LoVo (cell line): ENCODE results near the gene EBI3.
"Not testable (repeated sequence)": the region's sequence is repeated elsewhere in the genome, so short reads cannot be mapped to it uniquely, and the experiment has no call there.

Experiments
- DNase-seq: peaks from one replicate; pipeline ENCODE4 v3.0.0-alpha.2; 2016; ENCODE audit warnings: low spot score

The EBI3 gene

DNA sequence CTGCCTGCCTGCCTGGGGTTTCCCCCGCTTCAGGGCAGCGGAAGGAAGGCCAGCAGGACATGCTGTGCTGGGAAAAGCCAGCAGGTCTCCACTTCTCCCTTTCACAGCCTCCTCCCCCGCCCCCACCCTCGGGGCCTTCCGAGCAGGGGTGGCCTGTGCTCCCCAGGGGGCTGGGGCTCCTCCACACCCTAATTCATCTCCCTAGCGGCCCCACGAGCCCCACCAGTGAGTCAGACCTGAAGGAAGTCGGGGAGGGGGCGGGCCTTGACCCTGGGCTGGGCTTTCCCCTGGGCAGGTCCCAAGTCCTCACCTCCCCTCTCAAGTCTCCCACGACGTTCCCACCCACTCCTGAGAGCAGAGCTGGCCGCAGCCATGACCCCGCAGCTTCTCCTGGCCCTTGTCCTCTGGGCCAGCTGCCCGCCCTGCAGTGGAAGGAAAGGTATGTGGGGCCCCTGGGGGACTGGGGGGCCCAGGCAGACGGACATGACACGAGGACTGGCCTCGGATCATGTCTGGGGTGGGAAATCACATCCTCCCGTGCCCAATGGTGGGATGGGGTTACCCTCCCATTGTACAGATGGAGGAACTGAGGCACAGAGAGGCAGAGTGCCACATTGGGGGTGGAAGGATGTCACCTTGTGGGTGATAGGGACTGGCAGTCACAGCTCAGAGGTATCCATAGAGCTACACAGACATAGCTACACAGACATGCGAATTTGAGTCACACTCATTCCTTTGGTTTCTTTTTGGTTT, at the start of gene EBI3:
TSS of gene EBI3 (plus strand) at position 345 of the 753 bp plus-strand sequence. CDS start at position 373, 28 bp downstream.
- no peak for DNase-seq

DNA sequence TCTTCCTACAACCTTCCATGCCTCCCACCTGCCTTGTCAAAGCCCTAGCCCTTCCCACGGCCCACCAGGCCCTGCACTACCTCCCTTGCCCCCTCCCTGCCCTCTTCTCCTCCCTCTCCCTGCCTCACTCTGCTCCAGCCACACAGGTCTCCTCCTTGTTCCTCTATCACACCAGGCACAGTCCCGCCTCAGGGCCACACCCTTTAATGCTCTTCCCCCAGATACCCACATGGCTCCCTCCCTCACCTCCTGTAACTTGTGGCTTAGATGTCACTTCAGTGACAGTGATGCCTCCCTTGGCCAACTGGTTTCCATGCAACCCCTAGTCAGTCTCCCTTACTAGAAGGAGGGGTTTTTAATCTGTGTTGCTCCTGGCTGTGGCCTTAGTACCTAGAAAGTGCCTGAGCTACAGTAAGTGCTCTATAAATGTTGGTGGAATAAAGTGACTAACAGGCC, 48.2 kb upstream of the EBI3 start:
- no peak for DNase-seq

DNA sequence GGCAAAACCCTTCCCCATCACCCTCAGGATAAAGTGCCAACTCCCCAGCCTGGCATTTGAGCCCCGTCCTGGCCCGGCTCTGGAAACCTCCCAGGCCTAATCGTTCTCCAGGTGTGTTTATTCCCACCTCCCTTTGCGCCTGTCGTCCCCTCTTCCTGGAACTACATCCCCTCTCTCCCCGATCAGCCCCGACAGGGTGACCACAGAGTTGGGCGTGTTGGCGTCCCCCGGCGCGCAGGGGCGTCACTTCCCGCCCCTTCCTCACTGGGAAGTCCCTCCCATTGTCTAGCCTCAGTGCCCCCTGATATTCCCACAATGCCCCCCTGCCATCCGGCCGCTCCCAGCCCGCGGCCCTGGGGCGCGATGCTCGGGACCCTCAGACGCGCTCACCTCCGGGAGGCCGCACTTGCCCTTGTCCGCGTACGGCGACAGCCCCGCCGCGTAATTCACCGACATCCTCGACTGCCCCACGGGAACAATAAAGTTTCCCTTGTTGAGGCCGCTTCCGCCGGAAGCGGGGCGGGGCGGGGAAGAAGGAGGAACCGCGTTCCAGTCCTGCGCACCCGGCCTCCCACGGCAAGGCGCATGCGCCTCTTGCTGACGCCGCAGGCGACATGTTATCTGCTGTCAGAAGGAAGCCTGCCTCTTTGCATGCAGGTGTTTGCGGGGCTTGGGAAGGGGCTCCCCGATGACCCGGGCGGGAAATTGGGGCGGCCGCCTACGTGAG, 47.1 kb upstream of the EBI3 start, which contains the start of the genes ANKRD24 and SIRT6:
TSS of gene ANKRD24 (plus strand) at position 606 of the 727 bp plus-strand sequence. CDS start 3,737 bp downstream, outside the sequence.
TSS of gene SIRT6 (minus strand) at position 480 of the 727 bp plus-strand sequence. CDS start at position 456, 24 bp downstream.
- peak; percentile 95 for DNase-seq

DNA sequence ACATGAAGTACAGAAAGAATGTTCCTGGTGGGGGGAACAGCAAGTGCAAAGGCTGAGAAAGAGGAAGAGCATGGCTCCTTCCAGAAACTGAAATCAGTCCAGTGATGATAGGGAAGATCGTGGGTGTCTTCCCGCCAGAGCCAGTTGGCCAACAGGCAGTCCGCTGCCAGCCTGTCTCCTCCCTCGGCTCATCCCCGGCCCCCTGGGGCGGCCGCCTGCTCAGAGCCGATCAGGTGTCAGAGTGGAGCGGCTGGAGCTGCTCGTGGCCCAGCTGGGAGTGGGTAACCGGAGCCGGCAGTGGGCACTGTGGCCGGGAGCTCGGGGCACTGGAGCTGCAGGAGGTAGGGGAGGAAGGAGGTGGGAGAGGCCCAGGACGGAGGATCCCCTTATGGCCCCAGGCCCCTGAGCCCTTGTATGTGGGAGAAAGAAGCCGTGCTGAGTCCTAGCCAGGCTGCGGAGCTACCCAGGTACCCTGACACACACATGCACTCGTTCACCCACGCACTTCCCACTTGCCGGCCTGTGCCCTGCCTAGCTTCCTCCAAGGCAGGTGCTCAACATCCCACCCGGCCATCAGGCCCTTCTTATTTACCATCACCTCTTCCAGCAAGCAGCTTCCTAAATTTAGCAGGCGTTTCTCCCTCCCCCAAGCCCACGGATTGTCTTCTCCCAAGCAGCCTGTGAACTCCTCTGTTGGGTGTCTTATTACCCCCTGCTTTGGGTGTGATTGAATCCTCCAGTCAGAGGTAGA, 45.2 kb upstream of the EBI3 start:
- no peak for DNase-seq

DNA sequence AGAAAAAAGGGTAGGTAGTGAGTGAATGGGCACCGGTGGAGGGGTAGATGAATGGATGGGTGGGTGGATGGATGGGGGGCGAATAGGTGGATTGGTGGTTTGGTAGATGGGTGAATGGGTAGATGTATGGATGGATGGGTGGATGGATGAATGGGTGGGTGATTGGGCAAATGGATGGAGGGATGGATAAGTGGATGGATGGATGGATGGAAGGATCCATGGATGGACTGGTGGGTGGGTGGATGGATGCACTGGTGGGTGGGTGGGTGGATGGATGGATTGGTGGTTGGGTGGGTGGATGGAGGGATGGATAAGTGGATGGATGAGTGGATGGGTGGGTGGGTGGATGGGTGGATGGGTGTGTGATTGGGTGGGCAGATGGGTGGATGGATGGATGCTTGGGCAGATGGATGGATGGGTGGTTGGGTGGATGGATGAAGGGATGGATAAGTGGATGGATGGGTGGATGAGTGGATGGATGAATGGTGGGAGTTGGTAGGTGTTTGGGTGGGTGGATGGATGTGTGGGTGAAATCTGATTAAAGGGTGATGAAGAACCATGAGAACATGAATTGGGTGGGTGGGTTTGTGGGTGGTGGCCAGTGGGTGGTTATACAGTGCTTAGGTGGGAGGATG, 44.5 kb upstream of the EBI3 start:
- DNase-seq, result no peak

DNA sequence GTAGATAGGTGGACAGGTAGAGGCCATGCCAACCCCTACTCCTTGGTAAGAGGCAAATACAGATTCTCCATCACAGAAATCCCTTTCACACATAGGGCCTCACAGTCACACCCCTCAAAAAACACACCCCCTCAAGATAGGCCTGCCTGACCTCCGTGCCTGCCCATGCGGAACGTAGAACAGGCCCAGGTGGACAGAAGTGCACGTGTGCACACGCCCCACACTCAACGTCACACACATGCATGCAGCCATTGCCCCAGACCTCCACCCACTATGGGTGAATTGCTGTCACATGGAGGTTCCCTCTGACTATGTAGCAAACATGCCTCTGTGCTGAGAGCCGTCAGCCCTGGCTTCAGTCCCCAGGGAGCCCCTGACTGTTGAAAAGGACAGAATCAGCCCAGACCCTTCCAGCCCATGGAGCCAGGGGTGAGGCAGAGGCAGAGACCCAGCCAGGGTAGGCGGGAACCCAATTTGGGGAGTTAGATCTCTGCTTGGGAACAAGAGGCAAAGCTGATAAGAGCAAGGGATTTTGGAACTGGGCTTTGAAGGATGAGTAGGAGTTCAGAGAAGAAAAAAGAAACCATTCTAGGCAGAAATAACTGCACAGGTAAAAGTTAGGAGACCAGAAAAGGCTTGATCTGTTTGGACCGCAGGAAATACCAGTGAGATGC, 43.8 kb upstream of the EBI3 start:
- no peak for DNase-seq

DNA sequence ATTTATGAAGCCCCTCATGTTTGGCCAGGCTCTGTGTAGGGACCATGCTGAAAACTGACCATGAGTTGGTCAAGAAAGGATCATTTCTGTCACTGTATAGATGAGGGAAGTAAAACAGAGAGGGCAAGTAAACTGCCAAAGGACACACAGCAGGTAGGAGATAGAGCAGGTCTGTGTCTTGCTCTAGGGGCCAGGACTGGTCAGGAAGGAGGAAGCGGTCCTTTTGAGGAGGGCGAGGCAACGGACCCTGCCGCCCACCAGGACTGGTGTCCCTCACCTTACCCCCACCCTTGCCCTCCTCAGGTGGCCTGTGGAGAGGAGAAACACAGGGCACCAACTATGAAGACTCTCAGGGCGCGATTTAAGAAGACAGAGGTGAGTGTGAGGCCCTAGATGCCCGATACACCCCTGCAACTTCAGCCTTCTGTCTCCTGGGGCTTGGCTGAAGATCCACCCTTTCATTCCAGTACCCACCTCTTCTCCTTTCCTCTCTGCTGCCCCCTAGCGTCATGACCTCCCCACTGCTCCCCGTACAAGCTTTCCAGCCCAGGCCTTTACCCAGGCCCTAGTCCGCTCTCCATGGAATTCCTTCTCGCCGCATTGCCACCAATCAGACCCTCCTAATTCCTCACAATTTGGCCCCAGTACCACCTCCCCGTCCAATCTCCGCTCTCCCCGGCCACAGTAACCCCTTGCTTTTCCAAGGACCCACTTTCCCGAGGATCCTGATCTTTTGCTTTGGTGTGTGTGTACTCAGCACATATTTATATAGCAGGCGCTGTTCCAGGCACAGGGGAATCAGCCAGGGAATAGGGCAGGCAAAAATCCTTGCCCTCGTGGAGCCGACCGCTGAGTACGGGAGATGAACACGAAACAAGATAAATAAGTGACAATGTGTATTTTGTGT, 43.0 kb upstream of the EBI3 start:
- peak; percentile 68 for DNase-seq

DNA sequence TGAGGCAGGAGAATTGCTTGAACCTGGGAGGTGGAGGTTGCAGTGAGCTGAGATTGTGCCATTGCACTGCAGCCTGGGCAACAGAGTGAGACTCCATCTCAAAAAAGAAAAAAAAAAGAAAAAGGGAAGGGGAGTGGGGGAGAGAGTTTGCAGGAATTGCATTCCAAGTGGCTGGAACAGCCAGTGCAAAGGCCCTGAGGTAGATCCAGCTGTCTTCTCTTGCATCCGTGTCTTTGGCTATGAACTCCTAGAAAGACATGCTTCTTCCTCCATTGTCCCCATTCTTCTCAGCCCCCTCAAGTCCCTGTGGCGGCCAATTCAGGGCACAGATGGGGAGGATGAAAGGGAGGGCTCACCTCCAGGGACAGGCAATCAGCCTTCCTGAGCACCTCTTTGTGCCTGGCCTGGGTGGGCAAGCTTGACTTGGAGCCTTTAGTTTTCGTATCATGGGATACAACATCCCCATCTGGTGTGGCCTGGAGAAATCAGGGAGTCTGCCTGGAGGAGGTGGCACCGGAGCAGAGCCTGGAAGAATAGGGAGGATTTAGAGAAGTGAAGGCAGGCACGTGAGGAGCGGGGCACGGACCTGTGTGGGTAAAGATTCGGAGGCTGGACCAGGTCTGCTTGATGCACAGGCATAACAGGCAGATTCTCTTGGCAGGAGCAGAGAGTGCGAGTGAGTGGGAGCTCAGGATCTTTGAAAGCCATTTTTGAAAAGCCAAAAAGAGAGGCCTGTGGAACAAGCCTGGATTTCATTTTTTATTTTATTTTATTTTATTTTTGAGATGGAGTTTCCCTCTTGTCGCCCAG, 41.8 kb upstream of the EBI3 start:
- DNase-seq, result no peak

DNA sequence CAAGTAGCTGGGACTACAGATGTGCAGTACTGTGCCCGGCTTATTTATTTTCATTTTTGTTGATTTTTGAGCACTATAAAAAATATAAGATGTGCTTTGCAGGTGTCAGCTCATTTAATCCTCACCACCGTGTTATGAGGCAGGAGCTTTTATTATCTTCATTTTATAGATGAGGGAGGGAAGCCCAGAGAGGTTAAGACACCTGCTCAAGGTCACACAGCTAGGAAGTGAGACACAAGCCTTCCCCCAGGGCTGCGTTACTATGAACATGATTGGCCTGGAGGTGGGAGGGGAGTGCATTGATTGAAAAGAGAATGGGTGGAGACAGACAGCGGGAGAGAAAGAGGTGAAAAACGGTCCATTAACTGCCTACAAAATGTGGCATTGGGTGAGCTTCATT, 39.7 kb upstream of the EBI3 start:
- no peak for DNase-seq

DNA sequence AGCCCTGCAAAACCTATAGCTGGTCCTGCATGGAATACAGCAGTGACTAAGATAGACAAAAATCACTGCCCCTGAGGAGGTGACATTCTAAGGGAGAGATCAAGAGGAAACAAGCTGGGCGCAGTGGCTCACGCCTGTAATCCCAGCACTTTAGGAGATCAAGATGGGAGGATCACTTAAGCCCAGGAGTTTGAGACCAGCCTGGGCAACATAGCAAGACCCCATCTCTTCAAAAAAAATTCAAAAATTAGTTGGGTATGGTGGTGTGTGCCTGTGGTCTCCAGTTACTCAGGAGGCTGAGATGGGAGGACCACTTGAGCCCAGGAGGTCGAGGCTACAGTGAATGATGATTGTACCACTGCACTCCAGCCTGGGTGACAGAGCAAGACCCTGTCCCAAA, 36.8 kb upstream of the EBI3 start:
- not testable (repeated sequence) for DNase-seq

DNA sequence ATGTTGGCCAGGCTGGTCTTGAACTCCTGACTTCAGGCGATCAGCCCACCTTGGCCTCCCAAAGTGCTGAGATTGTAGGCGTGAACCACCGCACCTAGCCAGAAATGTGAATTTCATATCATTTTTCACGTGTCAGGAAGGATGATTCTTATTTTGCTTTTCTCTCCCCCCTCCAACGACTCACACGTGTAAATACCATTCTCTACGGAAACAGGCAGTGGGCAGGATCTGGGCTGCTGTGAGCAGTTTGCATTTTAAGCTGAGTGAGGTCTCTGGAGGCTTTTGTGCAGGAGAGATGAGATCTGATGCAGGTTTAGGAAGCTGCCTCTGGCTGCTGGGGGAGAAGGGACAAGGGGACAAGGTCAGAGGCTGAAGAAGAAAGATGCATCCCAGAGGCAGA, 35.0 kb upstream of the EBI3 start:
- no peak for DNase-seq

DNA sequence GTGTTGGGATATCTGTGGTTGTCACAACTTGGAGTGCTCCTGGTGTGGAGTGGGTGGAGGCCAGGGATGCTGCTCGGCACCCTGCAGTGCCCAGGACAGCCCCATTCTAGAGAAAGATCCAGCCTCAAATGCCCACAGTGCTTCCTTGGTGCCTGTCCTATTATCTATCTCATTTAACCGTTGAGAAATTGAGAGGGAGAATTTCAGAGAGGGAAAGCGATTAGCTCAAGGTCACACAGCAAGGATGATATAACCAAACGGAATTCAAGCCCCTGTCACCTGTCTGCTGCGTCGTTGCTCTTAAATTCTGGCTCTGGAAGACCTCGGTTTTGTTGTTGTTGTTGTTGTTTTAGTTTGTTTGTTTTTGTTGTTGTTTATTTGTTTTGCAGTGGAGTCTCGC, 33.3 kb upstream of the EBI3 start:
- no peak for DNase-seq

DNA sequence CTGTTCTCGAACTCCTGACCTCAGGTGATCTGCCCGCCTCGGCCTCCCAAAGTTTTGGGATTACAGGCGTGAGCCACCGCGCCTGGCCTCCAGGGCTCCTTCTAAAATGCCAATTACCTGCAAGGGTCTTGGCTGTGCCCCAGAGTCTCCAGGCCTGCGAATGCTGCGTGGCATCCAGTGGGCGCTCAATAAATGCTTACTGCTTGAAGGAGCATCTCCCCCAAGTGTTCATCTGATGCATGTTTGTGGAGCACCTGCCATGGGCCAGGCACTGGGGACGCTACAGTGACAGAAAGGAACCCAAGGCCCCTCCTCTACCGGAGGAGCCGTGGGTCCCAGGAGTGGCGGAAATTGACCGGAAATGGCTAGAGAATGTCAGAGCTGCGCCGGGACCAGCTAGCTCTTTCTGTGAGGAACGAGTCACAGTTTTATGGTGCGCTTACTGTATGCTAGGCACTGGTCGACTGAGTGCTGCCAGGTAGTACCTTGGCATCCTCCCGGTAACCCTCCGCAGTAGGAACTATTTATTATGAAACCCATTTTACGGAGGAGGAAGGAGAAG, 32.7 kb upstream of the EBI3 start:
- no peak for DNase-seq

DNA sequence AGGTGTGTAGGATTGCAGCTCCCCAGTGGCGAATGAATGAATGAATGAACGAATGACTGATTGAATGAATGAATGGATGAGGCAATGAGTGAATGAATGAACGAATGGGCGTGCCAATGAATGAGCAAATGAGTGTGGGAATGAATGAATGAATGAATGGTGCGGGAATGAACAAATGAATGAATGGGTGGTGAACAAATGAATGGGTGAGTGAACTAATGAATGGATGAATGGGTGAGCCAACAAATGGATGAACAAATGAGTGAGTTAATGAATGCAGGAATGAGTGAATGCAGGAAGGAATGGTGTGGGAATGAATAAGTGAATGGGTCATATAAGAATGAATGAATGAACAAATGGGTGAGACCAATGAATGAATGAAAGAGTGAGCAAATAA, 32.1 kb upstream of the EBI3 start:
- no peak for DNase-seq

DNA sequence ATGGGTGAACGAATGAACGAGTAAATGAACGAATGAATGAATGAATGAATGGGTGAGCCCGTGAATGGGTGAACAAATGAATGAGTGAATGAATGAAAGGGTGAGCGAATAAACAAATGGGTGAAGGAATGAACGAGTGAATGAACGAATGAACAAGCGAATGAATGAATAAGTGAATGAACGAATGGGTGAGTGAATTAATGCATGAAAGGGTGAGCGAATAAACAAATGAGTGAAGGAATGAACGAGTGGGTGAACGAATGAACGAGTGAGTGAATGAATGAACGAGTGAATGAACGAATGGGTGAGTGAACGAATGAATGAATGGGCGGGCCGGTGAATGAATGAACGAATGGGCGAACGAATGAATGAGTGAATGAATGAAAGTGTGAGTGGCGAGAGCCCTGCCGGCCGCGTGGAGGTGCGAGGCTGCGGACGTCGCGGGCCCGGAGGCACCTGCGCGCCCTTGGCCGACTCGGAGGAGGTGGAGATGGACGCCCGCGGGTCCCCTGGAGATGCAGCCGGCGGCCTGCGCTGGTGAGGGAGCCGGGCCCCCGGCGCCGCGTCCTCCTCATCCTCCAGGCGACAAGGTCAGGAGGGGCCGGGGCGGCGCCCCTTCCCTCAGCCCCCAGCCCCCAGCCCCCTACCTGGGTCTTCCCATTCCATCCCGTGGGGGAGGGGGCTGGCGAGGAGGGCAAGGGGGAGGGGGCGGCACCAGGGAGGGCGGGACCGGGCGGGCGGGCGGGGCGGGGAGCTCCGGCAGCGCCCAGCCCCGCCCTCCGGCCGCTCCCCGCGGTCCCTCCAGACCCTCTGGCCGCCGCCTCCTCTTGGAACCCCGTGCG, 31.5 kb upstream of the EBI3 start:
- no peak for DNase-seq

DNA sequence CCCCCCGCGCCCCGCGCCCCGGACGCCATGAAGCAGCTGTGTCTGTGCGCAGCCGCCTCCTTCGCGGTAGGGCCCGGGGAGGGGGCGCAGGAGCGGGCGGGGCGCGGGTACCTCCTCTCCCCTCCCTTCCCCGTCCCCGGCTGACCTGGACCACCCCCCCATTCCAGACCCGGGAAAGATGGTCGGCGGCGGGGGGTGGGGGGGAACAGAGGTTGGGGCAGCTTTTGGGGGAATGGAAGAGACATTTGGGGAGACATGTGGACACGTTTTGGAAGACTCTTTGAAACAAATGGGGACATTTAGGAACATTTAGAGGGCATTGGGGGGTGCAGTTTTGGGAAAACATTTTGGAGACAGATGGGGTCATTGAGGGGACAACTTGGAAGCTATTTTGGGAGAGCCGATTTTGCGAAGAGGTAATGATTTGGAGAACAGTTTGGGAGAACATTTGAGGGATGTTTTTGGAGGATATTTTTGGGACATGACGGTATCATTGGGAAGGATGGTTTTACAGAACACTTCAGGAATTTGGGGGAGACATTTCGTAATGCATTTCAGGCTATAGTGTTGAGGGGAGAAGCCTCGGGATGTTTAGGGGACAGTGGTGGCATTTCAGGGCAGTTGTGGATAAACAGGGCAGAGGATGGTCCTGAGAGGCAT, 30.7 kb upstream of the EBI3 start:
- DNase-seq, result no peak

DNA sequence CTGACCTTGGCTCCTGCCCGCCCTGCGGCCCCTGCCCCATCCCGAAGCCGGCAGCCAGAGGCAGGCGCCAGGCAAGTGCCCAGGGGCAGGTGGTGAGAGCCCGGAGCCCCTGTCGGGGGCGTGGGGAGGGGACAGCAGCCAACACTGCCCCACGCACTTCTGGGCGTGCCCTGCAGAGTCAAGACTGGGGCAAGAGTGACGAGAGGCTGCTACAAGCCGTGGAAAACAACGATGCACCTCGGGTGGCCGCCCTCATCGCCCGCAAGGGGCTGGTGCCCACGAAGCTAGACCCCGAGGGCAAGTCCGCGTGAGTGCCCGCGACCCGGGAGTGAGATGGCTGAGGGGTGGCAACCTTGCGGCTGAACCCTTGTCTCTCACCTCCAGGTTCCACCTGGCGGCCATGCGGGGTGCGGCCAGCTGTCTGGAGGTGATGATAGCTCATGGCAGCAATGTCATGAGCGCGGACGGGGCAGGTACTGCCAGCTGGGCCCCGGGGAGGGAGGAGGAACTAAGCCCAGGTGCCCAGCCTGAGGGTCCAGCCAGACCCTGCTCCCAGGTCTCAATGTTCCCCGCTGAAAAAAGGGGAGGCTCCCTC, 29.5 kb upstream of the EBI3 start:
- peak; percentile 17 for DNase-seq
